ENCODE measurements around the gene DEXI.

DNA sequence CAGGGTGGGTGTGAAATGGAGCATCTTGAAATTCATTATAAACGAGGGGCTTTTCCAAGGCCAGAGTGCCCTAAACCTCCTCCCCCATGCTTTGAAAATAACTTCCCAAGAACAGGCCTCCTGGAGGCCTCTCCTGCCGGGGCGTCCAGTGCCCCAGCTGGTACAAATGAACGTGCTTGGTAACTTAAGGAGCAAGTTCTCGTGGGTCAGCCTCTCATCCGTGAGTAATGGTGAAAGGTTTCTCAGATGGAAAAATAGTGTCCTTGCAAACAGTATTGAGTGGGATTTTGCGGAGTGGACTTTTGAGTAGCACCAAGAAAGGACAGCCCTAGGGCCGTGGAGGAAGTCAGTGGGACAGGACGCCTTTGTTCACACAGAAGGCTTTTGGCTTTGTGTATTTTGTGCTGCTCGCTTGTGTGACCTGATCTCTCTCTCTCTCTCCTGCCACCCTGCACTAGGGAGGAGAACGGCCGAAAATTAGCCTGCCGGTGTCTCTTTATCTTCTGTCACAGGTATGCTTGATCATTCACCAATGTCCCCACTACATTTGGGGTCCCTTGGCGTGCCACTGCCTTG is 36.7 kb upstream of the DEXI start:
- TF ChIP-seq, protein P1, sequence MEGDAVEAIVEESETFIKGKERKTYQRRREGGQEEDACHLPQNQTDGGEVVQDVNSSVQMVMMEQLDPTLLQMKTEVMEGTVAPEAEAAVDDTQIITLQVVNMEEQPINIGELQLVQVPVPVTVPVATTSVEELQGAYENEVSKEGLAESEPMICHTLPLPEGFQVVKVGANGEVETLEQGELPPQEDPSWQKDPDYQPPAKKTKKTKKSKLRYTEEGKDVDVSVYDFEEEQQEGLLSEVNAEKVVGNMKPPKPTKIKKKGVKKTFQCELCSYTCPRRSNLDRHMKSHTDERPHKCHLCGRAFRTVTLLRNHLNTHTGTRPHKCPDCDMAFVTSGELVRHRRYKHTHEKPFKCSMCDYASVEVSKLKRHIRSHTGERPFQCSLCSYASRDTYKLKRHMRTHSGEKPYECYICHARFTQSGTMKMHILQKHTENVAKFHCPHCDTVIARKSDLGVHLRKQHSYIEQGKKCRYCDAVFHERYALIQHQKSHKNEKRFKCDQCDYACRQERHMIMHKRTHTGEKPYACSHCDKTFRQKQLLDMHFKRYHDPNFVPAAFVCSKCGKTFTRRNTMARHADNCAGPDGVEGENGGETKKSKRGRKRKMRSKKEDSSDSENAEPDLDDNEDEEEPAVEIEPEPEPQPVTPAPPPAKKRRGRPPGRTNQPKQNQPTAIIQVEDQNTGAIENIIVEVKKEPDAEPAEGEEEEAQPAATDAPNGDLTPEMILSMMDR (IDR thresholded peaks at IDR 0.05): no peak
- TF ChIP-seq POLR2A (IDR thresholded peaks at IDR 0.05) (no peak), EP300 (IDR thresholded peaks at IDR 0.05) (no peak), POLR2AphosphoS5 (IDR thresholded peaks at IDR 0.05) (no peak)
